Smooth muscle cell (in vitro differentiated cells): ENCODE measurements around the gene TUNAR. TPM values are rescaled to one million over a fixed set of nuclear protein-coding genes. Genes with fewer than 3 reads are reported as not detected.

Source experiments
- DNase-seq: peaks from one replicate; lab custom pipeline; 2025; ENCODE audit not compliant: unreplicated experiment; lab: John Stamatoyannopoulos, UW
- H2AFZ ChIP-seq: fragments of 200-600 bp; sonication (generic); 2 replicates; pipeline ENCODE4 v1.6.0; 2016; ENCODE audit warnings: antibody characterized with exemption, low read depth, mild to moderate bottlenecking
- H3F3A ChIP-seq: fragments of 200-600 bp; sonication (generic); 2 replicates; pipeline ENCODE4 v1.6.0; 2017; ENCODE audit warnings: antibody characterized with exemption, low read depth
- H3K27ac ChIP-seq: fragments of 200-600 bp; sonication (generic); 2 replicates; pipeline ENCODE4 v1.5.1; 2016; ENCODE audit warnings: low read depth, mild to moderate bottlenecking
- H3K27me3 ChIP-seq: fragments of 200-600 bp; sonication (generic); 2 replicates; pipeline ENCODE4 v1.6.1; 2016; ENCODE audit warnings: low read depth, mild to moderate bottlenecking
- H3K36me3 ChIP-seq: fragments of 200-600 bp; sonication (generic); 2 replicates; pipeline ENCODE4 v1.5.1; 2016; ENCODE audit warnings: low read depth
- H3K4me1 ChIP-seq: fragments of 200-600 bp; sonication (generic); 2 replicates; pipeline ENCODE4 v1.5.1; 2016; ENCODE audit warnings: low read depth
- H3K4me2 ChIP-seq: fragments of 200-600 bp; sonication (generic); 2 replicates; pipeline ENCODE4 v1.6.0; 2016; ENCODE audit warnings: mild to moderate bottlenecking
- H3K4me3 ChIP-seq: fragments of 200-600 bp; sonication (generic); 2 replicates; pipeline ENCODE4 v1.5.1; 2016; ENCODE audit warnings: mild to moderate bottlenecking
- H3K79me2 ChIP-seq: fragments of 200-600 bp; sonication (generic); 2 replicates; pipeline ENCODE4 v1.6.0; 2016; ENCODE audit warnings: low read depth, mild to moderate bottlenecking
- H3K9ac ChIP-seq: fragments of 200-600 bp; sonication (generic); 2 replicates; pipeline ENCODE4 v1.6.0; 2016; ENCODE audit warnings: low read depth
- H3K9me3 ChIP-seq: fragments of 200-600 bp; sonication (generic); replicated peaks from 2 replicates; pipeline ENCODE4 v1.5.1; 2016; ENCODE audit warnings: low read depth
- H4K20me1 ChIP-seq: fragments of 200-600 bp; sonication (generic); 2 replicates; pipeline ENCODE4 v1.6.0; 2016; ENCODE audit warnings: low read depth
- WGBS: methylation state at CpG from one replicate; pipeline ENCODE4 v1.1.7; 2016; ENCODE audit warnings: low lambda C conversion rate; 5-methylcytosine and 5-hydroxymethylcytosine counted together
- polyA plus RNA-seq: library from polyadenylated mRNA; unstranded; fragments of >200 nt; fragmentation: Nextera tagmentation; extraction: Ambion mirVana; gene quantifications from 2 replicates; pipeline ENCODE4 v1.2.1, GENCODE V29; 2016
- total RNA-seq: library from RNA; depleted of rRNA; stranded (reverse); fragments of >200 nt; gene quantifications from 2 replicates; pipeline ENCODE4 v1.2.3, GENCODE V29; 2014
- TF ChIP-seq, protein P1 (sequence below): fragments of 200-600 bp; sonication (generic); IDR thresholded peaks from 2 replicates; pipeline ENCODE4 v1.5.1; 2017; ENCODE audit warnings: borderline replicate concordance, mild to moderate bottlenecking, antibody characterized with exemption; ENCODE audit not compliant: insufficient read depth, poor library complexity, severe bottlenecking

Gene TUNAR
- total and polyA plus RNA-seq, 2 experiments from 2014 or later = not detected

DNA sequence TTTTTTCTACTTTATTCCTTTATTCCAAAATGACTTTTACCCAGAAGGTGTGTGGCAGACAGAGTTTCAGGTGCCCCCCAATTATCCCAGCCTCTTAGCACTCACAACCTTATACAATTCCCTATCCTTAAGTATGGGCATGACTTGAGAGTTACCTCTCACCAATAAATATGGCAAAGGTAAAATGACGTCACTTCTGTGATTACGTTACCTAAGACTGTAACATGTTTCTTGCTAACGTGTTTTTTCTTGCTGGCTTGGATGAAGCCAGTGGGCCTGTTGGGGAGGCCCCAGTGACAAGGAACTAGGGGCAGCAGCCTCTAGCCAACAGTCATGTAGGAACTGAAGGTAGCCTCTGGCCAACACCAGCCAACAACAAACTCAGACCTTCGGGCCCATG, 13.3 kb upstream of the TUNAR start:
- Histone ChIP-seq H4K20me1 (no peaks in the 10 kb centered on the region), H3K27me3 (peaks cover 13% of the 10 kb centered on the region), H3K36me3 (no peaks in the 10 kb centered on the region), H2AFZ (no peak overlapping the region), H3K4me2 (no peak overlapping the region), H3K9ac (no peak overlapping the region), H3K4me3 (no peak overlapping the region), H3K27ac (no peak overlapping the region), H3K4me1 (no peaks in the 10 kb centered on the region), H3K9me3 (no peaks in the 10 kb centered on the region), H3F3A (no peaks in the 10 kb centered on the region), H3K79me2 (no peaks in the 10 kb centered on the region)
- DNase-seq = no peak
- WGBS = 86% methylated on average over 4 of the region's 4 CpGs
- TF ChIP-seq, protein P1, sequence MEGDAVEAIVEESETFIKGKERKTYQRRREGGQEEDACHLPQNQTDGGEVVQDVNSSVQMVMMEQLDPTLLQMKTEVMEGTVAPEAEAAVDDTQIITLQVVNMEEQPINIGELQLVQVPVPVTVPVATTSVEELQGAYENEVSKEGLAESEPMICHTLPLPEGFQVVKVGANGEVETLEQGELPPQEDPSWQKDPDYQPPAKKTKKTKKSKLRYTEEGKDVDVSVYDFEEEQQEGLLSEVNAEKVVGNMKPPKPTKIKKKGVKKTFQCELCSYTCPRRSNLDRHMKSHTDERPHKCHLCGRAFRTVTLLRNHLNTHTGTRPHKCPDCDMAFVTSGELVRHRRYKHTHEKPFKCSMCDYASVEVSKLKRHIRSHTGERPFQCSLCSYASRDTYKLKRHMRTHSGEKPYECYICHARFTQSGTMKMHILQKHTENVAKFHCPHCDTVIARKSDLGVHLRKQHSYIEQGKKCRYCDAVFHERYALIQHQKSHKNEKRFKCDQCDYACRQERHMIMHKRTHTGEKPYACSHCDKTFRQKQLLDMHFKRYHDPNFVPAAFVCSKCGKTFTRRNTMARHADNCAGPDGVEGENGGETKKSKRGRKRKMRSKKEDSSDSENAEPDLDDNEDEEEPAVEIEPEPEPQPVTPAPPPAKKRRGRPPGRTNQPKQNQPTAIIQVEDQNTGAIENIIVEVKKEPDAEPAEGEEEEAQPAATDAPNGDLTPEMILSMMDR = no peak

DNA sequence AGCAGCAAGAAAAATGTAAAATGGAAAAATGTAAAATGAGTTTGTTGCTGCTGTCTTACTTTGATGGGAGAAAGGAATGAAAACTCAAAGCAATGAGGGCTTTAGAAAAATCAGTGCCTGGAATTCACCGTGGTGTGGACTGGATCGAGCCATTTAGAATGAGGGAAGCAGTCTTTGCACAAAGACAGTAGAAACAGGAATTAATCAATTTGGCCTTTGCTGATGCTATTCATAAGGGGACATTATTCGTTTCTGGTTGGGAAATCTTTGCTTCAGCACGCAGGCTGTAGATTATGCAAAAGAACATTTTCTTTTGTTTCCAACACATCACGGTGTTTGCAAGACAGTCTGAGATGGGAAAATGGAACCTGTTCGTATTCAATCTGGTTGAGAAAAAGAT, 6.9 kb upstream of the TUNAR start:
- WGBS = 87% methylated on average over 6 of the region's 6 CpGs
- H3K9ac ChIP-seq = no peak overlapping the region
- no peak overlapping the region for H3K4me3 ChIP-seq
- H3K36me3 ChIP-seq = no peaks in the 10 kb centered on the region
- TF ChIP-seq, protein P1 = no peak
- H3F3A ChIP-seq = no peaks in the 10 kb centered on the region
- peaks cover 46% of the 10 kb centered on the region for H3K27me3 ChIP-seq
- no peaks in the 10 kb centered on the region for H3K4me1 ChIP-seq
- H4K20me1 ChIP-seq = no peaks in the 10 kb centered on the region
- no peak overlapping the region for H3K27ac ChIP-seq
- no peak for DNase-seq
- H3K4me2 ChIP-seq = no peak overlapping the region
- H2AFZ ChIP-seq = no peak overlapping the region
- no peaks in the 10 kb centered on the region for H3K9me3 ChIP-seq
- H3K79me2 ChIP-seq = no peaks in the 10 kb centered on the region

- WGBS = 85% methylated on average over 7 of the region's 7 CpGs
- Histone ChIP-seq H3K4me2 (no peak overlapping the region), H3K4me3 (no peak overlapping the region), H3K4me1 (no peaks in the 10 kb centered on the region), H3K9ac (no peak overlapping the region), H3K36me3 (no peaks in the 10 kb centered on the region), H3K79me2 (no peaks in the 10 kb centered on the region), H3F3A (no peaks in the 10 kb centered on the region), H3K27me3 (peaks cover 56% of the 10 kb centered on the region), H4K20me1 (no peaks in the 10 kb centered on the region), H3K9me3 (no peaks in the 10 kb centered on the region), H2AFZ (no peak overlapping the region), H3K27ac (no peak overlapping the region)
- DNase-seq = no peak
- TF ChIP-seq, protein P1 = no peak
Observed at GRCh38 chr14:95870772-95871171, 5.9 kb upstream of the TUNAR start.

DNA sequence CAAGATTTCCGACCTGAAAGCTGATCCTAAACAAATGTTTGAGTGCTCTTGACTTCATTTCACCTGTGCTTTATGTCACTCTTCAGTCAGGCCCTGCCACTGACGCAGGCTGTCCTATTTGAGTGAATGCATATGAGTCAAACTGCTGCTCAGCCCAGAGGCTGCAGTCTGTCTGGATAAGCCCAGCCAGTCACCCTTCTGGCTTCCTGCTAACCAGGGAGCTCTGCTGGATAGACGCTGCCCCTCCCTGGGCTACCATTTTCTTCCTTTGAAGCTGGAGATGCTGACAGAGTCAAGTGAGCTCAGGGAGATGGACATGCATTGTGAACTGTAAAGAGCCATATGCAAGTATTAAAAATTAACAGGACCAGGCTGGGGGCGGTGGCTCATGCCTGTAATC, 5.1 kb upstream of the TUNAR start:
- TF ChIP-seq, protein P1 = no peak
- Histone ChIP-seq H3K27ac (no peak overlapping the region), H3K4me3 (no peak overlapping the region), H3K27me3 (peaks cover 63% of the 10 kb centered on the region), H4K20me1 (no peaks in the 10 kb centered on the region), H3K9me3 (no peaks in the 10 kb centered on the region), H2AFZ (no peak overlapping the region), H3K9ac (no peak overlapping the region), H3K36me3 (no peaks in the 10 kb centered on the region), H3K4me1 (no peaks in the 10 kb centered on the region), H3F3A (no peaks in the 10 kb centered on the region), H3K4me2 (no peak overlapping the region), H3K79me2 (no peaks in the 10 kb centered on the region)
- no peak for DNase-seq
- 76% methylated on average over 4 of the region's 4 CpGs for WGBS
